SK-N-DZ (cell line): ENCODE data around the gene TGM1. TPM values are rescaled to one million over a fixed set of nuclear protein-coding genes. Genes with fewer than 3 reads are reported as not detected.

ENCODE experiments used
- DNase-seq: peaks from one replicate; pipeline ENCODE4 v3.0.0-alpha.2; 2015; ENCODE audit warnings: low spot score
- polyA plus RNA-seq, 2 experiments: library from polyadenylated mRNA; depleted of rRNA; stranded (reverse); fragments of >200 nt; gene quantifications; 2 replicates each; pipeline ENCODE4 v1.2.3, GENCODE V29; 2014

Gene TGM1
- 0.39 and 4.4 TPM in 2 replicates for polyA plus RNA-seq (2014; cell fraction: cytosol; rRNA removed)
- polyA plus RNA-seq (2014; cell fraction: nucleus; rRNA removed): 3.9 and 5.1 TPM in 2 replicates

- no peak for DNase-seq
Measured at GRCh38 chr14:24262821-24263733, at the start of gene TGM1. Gene TGM1, minus strand, starts transcription at chr14:24263177. Its CDS starts 825 bp downstream, at chr14:24262352.

- DNase-seq: no peak
Measured at GRCh38 chr14:24311837-24312615, 49.0 kb upstream of the TGM1 start.

GRCh38 chr14:24310646-24311604 is 47.9 kb upstream of the TGM1 start, which contains the start of gene LTB4R:
Gene LTB4R, plus strand, starts transcription at chr14:24311502. Its CDS starts 4,150 bp downstream, at chr14:24315652.
- no peak for DNase-seq

GRCh38 chr14:24310265-24310645 is 47.3 kb upstream of the TGM1 start:
- no peak for DNase-seq

GRCh38 chr14:24309538-24310264 is 46.7 kb upstream of the TGM1 start, which contains the start of gene LTB4R2:
Gene LTB4R2, plus strand, starts transcription at chr14:24310140. Its CDS starts 525 bp downstream, at chr14:24310665.
- no peak for DNase-seq

- no peak for DNase-seq
Measured at GRCh38 chr14:24308342-24309124, 45.6 kb upstream of the TGM1 start.

GRCh38 chr14:24307575-24308341 is 44.8 kb upstream of the TGM1 start, which contains the start of gene CIDEB:
Gene CIDEB, minus strand, starts transcription at chr14:24307977. Its CDS starts 119 bp downstream, at chr14:24307858.
- peak; percentile 55 for DNase-seq

GRCh38 chr14:24307156-24307574 is 44.2 kb upstream of the TGM1 start:
- DNase-seq: no peak

- no peak for DNase-seq
Measured at GRCh38 chr14:24304019-24304387, 41.0 kb upstream of the TGM1 start.

GRCh38 chr14:24300326-24300980 is 37.5 kb upstream of the TGM1 start:
- DNase-seq: no peak

GRCh38 chr14:24299255-24300191 is 36.5 kb upstream of the TGM1 start, which contains the start of the genes DHRS1 and NOP9:
Gene DHRS1, minus strand, starts transcription at chr14:24299780. Its CDS starts 674 bp downstream, at chr14:24299106.
Gene NOP9, plus strand, starts transcription at chr14:24299850. Its CDS starts 105 bp downstream, at chr14:24299955.
- DNase-seq: peak; percentile 80

- no peak for DNase-seq
Measured at GRCh38 chr14:24298892-24299254, 35.9 kb upstream of the TGM1 start.

GRCh38 chr14:24297190-24297964 is 34.4 kb upstream of the TGM1 start:
- DNase-seq: peak; percentile 54

GRCh38 chr14:24296341-24297157 is 33.6 kb upstream of the TGM1 start:
- DNase-seq: peak; percentile 67

- no peak for DNase-seq
Measured at GRCh38 chr14:24293525-24293924, 30.5 kb upstream of the TGM1 start.
